D341Med (cell line): Measurements from ENCODE around the gene PCLO.
"Not testable (repeated sequence)": the region's sequence is repeated elsewhere in the genome, so short reads cannot be mapped to it uniquely, and the experiment has no call there.

Experiments used
- DNase-seq: peaks from one replicate; pipeline ENCODE4 v3.0.0; 2012; ENCODE audit warnings: low spot score

PCLO gene

GRCh38 chr7:83130623-83131545 is 31.8 kb downstream of the PCLO start:
- DNase-seq: no peak

DNA sequence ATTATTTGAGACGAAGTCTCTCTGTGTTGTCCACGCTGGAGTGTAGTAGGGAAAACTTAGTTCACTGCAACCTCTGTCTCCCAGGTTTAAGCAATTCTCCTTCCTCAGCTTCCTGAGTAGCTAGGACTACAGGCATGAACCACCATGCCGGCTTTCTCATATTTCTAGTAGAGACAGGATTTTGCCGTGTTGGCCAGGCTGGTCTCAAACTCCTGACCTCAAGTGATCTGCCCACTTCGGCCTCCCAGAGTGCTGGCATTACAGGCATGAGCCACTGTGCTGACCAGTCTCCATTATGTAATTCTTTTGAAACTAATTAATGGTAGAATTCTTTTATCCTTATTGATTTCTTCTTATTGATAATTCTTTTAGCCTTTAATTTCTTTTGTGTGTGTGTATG is 32.5 kb downstream of the PCLO start:
- no peak for DNase-seq

DNA sequence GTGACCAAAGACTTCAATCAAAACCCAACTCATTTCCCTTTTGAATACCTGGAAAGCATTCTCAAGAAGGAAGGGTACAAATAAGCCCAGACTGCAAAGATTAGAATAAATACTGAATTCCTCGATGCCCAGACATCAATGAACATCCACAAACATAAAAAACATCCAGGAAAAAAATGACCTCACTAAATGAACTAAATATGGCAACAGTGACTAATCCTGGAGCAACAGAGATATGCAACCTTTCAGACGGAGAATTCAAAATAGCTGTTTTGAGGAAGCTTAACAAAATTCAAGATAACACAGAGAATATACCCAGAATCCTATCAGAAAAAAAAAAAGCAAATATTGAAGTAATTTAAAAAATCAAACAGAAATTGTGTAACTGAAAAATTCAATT is 43.2 kb downstream of the PCLO start:
- DNase-seq: no peak

GRCh38 chr7:83119026-83119382 is 43.7 kb downstream of the PCLO start:
- DNase-seq: no peak

- DNase-seq: no peak
Measured at GRCh38 chr7:83118347-83119025, 44.2 kb downstream of the PCLO start.

GRCh38 chr7:83117466-83117865 is 45.2 kb downstream of the PCLO start:
- DNase-seq: no peak

- DNase-seq: no peak
Measured at GRCh38 chr7:83111391-83111790, 51.3 kb downstream of the PCLO start.

- no peak for DNase-seq
Measured at GRCh38 chr7:83109352-83109751, 53.3 kb downstream of the PCLO start.

GRCh38 chr7:83105948-83106347 is 56.7 kb downstream of the PCLO start:
- DNase-seq: peak; percentile 14

DNA sequence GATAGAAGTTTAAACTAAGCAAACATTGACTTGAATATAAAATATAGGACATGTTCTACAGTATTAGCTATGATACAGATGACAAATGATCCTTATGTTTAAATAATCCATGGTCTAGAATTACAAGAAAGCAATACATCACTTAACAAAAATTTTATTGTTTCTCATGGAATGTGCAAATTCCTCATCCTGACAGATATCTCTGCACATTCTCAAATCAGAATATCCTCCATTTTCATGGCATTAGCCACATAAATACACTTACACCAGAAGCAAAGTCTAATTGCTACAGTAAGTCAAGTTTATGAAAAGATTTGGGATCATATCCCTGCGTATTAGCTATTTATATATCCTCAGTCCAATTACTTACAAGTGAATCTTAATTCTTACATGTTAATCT is 57.6 kb downstream of the PCLO start:
- DNase-seq: no peak

DNA sequence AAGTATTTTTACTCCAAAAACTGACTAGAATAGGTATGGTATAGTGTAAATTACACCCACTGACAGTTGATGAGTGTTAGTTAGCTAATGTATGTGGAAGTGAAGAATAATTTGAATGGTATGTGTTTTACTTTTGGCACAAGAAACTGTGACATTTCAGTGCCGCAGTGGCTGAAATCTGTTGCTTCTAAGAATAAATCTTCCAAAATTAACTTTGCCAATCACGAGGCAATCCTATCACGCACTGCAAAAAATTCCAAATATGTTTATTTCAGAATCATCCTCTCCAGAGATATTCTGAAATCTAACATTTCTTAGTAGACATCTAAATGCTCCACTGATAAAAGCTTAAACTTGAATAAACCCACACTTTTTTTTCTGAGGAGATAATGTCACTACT is 61.2 kb downstream of the PCLO start:
- DNase-seq: no peak

DNA sequence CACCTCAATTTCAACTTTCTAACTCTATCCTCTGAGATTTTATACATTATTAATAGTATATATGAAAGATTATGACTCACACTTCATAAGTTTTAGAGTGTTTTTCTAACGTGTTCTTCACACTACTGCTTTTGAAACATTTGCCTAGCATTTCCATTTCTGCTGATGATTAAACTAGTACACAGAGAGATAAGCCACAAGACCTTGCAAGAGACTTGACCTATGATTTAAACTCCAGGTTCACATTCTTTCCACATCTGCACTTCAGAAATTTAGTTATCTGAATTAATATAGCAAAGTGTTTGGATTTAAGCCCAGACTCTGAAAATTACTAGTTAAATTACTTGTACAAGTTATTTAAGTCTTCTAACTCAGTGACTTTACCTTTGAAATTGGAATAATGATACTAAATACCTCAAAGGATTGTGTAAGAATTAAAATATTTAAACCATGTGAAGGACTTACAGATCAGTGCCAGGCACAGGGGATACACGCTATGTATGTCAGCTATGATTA is 66.6 kb downstream of the PCLO start:
- DNase-seq: no peak

GRCh38 chr7:83085299-83085698 is 77.4 kb downstream of the PCLO start:
- DNase-seq: no peak

- not testable (repeated sequence) for DNase-seq
Measured at GRCh38 chr7:83079879-83080278, 82.8 kb downstream of the PCLO start.

DNA sequence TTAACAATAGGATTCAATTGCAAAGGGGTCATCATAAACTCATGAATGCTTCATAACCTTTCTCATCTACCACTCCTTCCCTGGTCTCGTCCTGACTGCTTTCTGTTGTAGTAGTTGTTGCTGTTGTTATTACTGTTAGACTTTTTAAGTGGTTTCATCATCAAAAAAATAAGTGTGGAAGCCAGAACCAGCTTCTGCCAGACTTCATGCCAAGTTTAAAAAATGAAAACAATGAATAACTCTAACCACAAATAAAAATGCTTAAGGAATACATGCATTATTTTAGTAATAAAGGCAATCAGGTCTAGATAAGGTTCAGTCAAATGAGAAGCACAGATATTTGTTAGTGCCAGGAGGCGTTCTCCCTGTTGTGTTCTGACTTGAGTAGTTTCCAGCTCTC is 85.4 kb downstream of the PCLO start:
- no peak for DNase-seq

DNA sequence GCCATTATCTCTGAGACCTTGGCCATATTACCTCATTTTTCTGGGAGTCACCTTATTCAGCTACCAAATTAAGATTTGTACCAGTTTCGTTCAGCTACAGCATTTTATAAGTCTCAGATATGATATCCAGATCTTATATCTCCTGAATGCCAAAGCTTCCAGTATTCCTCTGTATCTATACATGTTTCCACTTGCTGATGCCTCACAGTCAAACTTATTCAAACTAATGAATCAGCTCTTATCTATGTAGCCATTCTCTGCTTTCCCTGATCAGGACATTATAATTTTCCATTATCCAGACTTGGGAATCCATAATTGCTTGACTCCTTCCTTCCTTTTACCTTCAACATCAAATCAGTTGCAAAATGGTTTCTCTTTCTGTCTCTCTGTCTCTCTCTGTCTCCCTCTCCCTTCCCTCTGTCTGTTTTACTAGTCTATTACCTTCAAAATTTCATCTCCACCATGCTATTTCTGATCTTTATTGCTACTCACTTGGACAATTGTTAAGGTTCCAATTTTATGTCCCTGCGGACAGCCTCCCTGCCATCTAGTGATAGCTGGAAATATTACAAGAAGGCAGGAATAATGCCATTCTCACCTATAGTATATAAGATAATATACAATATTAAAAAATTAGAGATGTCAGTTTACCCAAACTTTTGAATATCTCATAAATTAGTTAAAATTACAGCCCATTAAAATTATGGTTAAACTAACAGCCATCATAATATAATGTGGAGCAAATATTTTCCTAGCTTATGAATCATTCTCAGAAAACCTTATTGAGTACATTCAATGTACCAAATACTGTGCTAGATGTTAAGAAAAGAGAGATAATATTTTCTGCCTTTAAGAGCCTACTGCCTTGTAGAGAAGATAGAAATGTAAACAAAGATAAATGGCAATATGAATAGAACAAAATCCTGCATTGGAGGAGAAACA is 89.8 kb downstream of the PCLO start:
- DNase-seq: peak; percentile 25

DNA sequence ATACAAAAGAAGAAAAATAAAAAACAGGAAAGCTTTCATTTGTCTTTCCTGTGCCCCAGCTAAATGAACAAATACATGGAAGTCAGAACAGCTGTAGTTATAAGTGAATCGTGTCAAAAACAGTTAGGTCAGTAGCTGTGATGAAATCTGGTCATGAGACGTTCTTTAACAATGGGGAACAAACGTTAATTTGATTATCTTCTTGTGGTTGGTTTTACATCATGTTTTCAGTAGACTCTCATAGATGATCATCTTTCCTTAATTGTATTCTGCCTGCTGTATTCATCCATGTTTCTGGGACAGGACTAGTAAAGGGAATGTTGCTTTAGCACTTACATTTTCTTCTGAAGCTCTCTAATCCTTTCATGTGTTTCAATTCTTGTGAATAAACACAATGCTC is 97.0 kb downstream of the PCLO start:
- no peak for DNase-seq

- DNase-seq: peak; percentile 13
Measured at GRCh38 chr7:83060218-83060617, 102.5 kb downstream of the PCLO start.

DNA sequence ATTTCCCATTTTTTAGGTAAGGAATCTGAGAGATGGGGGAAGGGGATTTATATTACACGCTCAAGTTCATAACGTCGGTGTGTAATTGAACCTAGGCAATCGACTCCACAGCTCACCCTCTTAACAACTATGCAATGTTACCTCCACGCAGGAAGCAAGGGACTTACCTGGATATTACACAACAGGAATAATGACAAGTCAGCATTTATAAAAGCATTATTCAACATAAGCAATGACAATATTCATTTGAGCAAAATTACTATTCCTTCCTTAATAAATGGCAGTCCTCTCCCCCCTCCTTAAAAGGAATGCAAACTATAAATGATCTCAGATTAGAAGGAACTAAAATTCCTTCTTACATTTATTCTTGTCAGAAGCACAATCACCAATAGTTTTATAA is 104.0 kb downstream of the PCLO start:
- no peak for DNase-seq

- DNase-seq: no peak
Measured at GRCh38 chr7:83055197-83055596, 107.5 kb downstream of the PCLO start.

DNA sequence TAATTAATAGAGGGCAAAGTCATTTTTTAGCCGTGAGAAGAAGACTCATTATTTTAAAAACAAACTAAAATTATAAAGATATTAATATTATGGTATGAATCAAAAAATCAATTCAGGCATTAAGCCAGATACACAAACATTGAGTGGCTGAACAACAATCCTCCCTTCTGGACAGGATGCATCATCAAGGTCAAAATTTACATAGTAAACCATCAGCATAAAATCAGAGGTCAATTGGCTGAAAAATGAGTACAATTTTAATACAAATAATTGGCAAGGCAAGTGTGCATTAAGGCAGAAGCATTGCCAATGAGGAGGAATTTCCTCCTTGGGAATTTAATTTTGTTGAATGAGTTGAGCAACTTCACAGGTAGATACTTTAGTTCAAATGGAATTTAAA is 108.2 kb downstream of the PCLO start:
- DNase-seq: no peak

GRCh38 chr7:83053965-83054364 is 108.7 kb downstream of the PCLO start:
- DNase-seq: no peak
